Measurements from ENCODE around the gene BTBD18.

Gene BTBD18

GRCh38 chr11:57751676-57752253, at the start of gene BTBD18:
TSS of gene BTBD18 (minus strand) at chr11:57751819. CDS start at chr11:57751188, 631 bp downstream.
- no peak for DNase-seq (ENCODE audit: low read depth)

- no peak for DNase-seq (ENCODE audit: low read depth)
Observed at GRCh38 chr11:57801183-57801485, 49.5 kb upstream of the BTBD18 start.

DNA sequence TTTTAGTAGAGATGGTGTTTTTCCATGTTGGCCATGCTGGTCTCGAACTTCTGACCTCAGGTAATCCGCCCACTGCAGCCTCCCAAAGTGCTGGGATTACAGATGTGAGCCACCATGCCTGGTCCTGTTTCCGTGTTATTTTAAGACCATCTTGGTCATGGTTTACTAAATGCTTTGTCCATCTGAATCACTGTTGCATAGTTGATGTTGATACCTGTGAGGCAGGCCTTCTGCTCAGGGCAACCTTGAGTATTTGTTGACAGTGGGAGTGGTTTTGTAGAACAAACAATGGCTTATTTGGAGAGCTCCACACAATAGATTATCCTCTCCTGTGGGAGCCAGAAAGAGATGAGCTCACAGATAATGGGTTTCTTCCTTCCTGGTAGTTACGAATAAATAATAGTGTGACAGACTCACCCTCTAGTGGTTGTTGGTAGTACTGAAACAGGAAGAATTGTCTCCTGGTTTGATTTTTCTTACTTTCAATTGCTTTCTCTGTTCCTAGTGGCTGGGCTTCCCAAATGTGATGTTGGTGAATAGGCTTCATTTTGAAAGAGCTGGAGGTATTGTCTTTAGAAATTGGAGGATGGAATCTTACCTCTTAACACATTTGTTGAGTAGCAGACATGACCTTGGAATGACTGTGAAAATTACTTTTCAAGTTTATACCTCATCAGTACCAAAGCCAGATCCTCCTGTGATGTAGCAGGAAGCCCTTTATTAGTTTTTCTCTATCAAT, 49.0 kb upstream of the BTBD18 start:
- no peak for DNase-seq (ENCODE audit: low read depth)

- DNase-seq (ENCODE audit: low read depth): no peak
Observed at GRCh38 chr11:57798905-57799559, 47.4 kb upstream of the BTBD18 start.

DNA sequence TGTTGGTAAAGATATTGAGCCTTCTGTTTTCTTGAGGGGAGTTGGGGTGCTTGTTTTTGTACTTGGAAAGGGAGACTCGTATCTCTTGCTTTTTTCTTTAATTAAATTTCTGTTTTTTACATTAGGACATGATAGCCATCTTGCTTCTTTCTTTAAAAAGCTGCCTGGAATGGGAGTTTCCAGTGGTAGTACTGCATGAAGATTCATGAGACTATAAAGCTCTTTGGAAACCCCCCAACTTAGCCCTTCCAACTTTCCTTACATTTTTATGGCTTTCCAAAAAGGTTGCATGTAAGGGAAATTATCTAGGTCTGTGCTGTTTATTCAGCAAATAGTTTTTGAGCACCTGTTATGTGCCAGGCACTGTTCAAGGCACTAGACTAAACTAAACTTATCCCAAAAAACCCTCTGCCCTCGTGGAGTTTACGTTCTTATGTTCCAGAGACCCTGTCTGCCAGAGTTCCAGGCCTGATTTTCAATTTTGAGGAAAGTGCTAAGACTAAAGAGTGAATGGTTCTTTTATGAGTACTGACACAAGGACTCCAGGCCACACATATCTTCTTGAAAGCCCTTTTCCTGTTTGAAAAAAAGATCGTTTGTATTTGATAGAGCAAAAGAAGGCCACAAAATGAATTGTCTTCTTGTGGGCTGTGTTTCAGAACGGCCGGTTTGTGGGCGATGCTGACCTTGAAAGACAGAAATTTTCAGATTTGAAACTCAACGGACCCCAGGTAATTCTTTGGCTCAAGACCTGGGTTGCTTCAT, 41.9 kb upstream of the BTBD18 start:
- no peak for DNase-seq (ENCODE audit: low read depth)

GRCh38 chr11:57792870-57793269, 41.3 kb upstream of the BTBD18 start:
- DNase-seq (ENCODE audit: low read depth): no peak

DNA sequence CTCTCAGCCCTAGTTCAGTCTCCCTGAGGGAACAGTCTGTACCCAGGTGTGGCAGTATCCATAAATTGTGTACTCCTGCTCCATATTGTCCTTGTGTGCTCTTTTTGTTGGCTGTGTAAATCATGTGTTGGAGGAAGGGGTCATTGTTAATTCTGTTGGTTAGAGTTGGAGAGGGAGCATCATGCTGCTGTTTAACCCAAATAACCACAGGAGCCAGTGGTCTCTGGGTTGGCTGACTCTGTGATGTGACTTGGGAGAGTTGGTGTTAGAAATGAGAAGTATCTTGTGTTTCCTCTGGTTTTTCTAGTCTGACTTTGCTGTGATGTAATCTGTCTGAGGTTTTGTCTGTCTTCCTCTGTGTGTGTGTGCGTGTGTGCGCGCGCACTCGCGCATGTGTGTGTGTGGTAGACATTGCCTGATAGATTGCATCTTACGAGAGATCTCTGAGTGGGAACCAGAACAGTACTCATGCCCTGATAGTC, 40.5 kb upstream of the BTBD18 start:
- peak; percentile 80 for DNase-seq (ENCODE audit: low read depth)

DNA sequence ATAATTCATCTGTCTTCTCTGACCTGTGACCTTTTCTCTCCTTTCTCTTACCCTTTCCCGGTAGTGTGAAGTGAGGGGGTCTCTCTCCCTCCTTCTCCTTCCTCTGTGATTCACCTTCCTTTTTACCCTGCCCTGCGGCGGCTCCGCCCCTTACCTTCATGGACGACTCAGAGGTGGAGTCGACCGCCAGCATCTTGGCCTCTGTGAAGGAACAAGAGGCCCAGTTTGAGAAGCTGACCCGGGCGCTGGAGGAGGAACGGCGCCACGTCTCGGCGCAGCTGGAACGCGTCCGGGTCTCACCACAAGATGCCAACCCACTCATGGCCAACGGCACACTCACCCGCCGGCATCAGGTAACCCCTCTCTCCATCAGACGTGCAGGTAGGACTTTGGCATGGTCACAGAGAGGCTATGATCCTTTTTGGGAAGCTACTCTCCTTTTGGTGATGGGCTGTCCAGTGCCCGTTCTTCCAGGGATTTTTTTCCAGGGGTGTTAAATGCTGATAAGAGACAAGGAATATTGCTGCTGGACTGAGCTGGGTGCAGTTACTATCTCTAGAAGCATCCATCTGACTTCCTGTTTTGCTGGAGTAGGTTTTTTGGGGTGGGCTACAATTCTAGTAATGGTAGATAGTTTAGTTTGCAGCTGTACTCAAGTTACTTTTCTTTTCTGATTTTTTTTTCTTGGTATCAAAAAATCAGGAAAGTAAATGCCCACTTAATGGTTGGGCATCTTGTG, 39.9 kb upstream of the BTBD18 start:
- no peak for DNase-seq (ENCODE audit: low read depth)

DNA sequence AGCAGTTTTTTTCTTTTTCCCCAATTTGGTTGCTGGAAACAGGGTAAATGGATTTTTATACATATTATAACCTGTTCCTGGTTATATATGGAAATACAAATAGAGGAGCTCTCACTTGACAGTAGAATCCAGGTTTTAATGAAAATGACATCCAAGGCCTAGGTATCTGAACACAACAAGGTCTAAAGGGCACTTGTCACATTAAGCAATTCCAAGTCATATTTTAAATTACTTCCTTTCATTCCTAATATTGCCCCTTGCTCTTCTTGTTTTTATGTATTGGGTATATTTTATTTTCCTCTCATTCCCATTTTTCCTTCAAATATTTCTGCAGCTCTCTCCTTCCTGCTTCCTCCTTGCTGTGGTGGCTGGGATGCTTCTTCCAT, 37.1 kb upstream of the BTBD18 start:
- DNase-seq (ENCODE audit: low read depth): no peak

- no peak for DNase-seq (ENCODE audit: low read depth)
Observed at GRCh38 chr11:57787920-57788702, 36.5 kb upstream of the BTBD18 start.

- no peak for DNase-seq (ENCODE audit: low read depth)
Observed at GRCh38 chr11:57787006-57787604, 35.5 kb upstream of the BTBD18 start.

- DNase-seq (ENCODE audit: low read depth): no peak
Observed at GRCh38 chr11:57786436-57786835, 34.8 kb upstream of the BTBD18 start.

- DNase-seq (ENCODE audit: low read depth): no peak
Observed at GRCh38 chr11:57785072-57785471, 33.5 kb upstream of the BTBD18 start.

GRCh38 chr11:57781529-57781943, 29.9 kb upstream of the BTBD18 start:
- DNase-seq (ENCODE audit: low read depth): no peak

- DNase-seq (ENCODE audit: low read depth): no peak
Observed at GRCh38 chr11:57779276-57779675, 27.7 kb upstream of the BTBD18 start.

DNA sequence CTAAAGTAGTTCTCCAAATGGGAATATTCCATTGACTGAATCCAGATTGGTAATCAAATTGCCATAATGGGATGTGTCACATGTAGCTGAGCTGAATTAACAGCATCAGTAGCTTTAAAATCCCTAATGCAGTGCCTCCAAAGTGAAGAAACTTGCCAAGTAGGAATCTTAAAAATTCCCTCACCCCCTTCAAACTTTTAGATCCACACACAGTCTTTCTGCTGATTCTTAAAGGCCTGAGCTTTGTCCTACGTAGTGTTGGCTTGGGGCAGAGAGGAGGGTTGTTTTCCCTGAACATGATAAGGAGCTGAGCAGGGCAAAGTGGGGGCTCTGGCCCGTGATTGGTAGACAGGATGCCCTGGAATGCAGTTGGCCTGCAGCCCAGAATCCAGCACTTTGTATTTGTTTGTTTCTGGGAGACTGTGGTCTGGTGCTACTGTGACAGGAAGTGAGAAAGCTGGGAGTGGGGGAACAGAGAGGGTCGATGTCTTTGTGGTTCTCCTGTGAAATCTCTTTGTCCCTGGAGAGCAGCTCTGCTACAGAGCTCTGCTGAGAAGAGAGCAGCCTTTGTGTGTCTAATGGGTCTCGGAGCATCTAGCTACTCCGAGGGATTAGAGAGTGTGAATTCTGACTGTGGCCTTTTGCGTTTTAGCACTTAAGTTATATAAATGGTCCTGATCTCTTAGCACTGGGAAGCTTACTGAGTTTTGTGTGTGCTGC, 26.9 kb upstream of the BTBD18 start:
- DNase-seq (ENCODE audit: low read depth): no peak

- DNase-seq (ENCODE audit: low read depth): no peak
Observed at GRCh38 chr11:57777969-57778317, 26.3 kb upstream of the BTBD18 start.

DNA sequence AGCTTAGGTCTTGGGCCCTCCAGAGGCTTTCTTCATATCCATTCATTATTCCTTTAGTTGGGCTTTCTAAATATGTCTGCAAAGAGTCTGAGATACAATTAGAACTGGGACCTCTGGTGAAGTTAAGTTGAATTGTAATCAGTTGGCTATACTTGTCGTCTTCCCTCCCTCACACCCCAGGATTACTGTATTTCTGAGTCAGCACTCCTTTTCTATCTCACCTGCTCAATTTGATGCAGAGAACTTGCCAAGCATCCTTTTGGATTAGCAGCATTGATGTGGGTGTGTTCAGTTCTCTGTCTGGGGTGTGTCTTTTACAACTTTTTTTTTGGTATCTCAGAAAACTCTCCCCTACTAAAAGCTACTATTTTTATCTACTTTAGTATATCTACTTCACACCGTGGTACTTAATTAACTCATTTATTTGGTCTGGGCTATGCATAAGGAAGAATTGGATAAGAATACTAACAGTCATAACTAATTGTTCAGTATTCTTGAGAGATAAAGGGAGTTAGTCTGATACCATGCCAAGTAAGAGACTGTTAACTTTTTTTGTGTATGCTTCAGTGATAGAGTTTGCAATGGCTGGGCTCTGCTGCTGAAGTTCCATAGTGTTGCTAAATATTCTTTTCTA, 25.1 kb upstream of the BTBD18 start:
- DNase-seq (ENCODE audit: low read depth): no peak

- DNase-seq (ENCODE audit: low read depth): no peak
Observed at GRCh38 chr11:57776031-57776521, 24.5 kb upstream of the BTBD18 start.

DNA sequence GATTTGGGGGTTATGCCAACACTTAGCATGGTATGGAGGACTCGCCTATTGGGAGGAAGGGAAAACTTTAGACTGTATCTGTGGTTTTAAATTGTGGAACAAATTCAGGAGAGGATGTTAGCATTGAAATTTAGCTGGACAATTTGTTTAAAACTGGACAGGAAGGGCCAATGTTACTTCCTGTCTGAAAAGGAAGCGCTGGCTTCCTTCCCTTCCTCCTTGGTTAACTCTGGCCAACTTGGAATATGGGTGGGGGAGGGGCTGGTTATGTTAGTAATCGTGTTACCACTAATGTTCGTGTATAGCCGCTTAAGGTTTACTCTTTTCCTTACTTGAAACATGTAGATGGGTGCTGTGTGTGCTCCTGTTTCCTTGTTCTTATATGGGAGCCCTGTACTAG, 23.9 kb upstream of the BTBD18 start:
- DNase-seq (ENCODE audit: low read depth): no peak

All from stimulated activated CD8-positive, alpha-beta memory T cell treated with anti-CD3 and anti-CD28 coated beads, Interleukin-12 subunit alpha, Interleukin-12 subunit beta, amount 100 ng/mL, for 1 hour (primary cell).